H1 (cell line): Measurements from ENCODE around the gene ITGA11. TPM values are rescaled to one million over a fixed set of nuclear protein-coding genes. Genes with fewer than 3 reads are reported as not detected.

ENCODE experiments used
- CTCF ChIA-PET: fragments of 300-600 bp; sonication (Branson Sonifier 250); formaldehyde crosslinking; loops from one replicate; lab custom pipeline; 2021; ENCODE audit not compliant: partially characterized antibody; lab: Charles Lee
- POLR2A ChIA-PET: fragments of 300-600 bp; sonication (Branson Sonifier 250); formaldehyde crosslinking; loops from one replicate; lab custom pipeline; 2021; ENCODE audit warnings: inconsistent platforms; ENCODE audit not compliant: partially characterized antibody; lab: Charles Lee
- DNase-seq, 2 experiments: peaks; one replicate each; pipeline versions ENCODE4 v3.0.0 to v3.0.0-alpha.2; 2010 to 2022; ENCODE audit warnings: low spot score in 2 of 2, low read depth in 1 of 2, mixed read lengths in 1 of 2
- FAIRE-seq: peaks from 2 replicates; lab custom pipeline; 2011; peaks lifted over from hg19 to GRCh38; lab: Jason Lieb, UNC
- H2AFZ ChIP-seq: 2 replicates; pipeline ENCODE4 v1.8.1; 2012; ENCODE audit warnings: low read length, inconsistent platforms
- H2AK5ac ChIP-seq: 2 replicates; pipeline ENCODE4 v1.6.1; 2013; ENCODE audit warnings: low read depth, low read length
- H2BK120ac ChIP-seq: replicated peaks from 2 replicates; pipeline ENCODE3; 2013; ENCODE audit warnings: low read depth, low read length, inconsistent platforms
- H2BK12ac ChIP-seq: 2 replicates; pipeline ENCODE4 v1.6.1; 2013; ENCODE audit warnings: low read depth, low read length
- H2BK15ac ChIP-seq: 2 replicates; pipeline ENCODE4 v1.6.1; 2013; ENCODE audit warnings: low read length
- H2BK20ac ChIP-seq: 2 replicates; pipeline ENCODE4 v1.6.1; 2013; ENCODE audit warnings: low read length
- H2BK5ac ChIP-seq: 2 replicates; pipeline ENCODE4 v1.6.1; 2013; ENCODE audit warnings: low read depth, low read length
- H3K14ac ChIP-seq: 2 replicates; pipeline ENCODE4 v1.6.1; 2013; ENCODE audit warnings: inconsistent platforms; ENCODE audit not compliant: insufficient read length
- H3K18ac ChIP-seq: 2 replicates; pipeline ENCODE4 v1.6.1; 2013; ENCODE audit warnings: low read length; ENCODE audit errors: extremely low read depth
- H3K23ac ChIP-seq: 2 replicates; pipeline ENCODE4 v1.6.1; 2013; ENCODE audit warnings: inconsistent platforms; ENCODE audit not compliant: insufficient read length
- H3K23me2 ChIP-seq: 2 replicates; pipeline ENCODE4 v1.6.1; 2013; ENCODE audit warnings: low read depth, low read length
- H3K27ac ChIP-seq: 2 replicates; pipeline ENCODE4 v1.6.1; 2011; ENCODE audit warnings: low read depth, low read length, inconsistent platforms
- H3K27me3 ChIP-seq, 4 experiments: replicated peaks in 1 of 4; 1 replicate in 1 of 4; 2 replicates in 3 of 4; pipeline versions ENCODE4 v1.6.1 to v1.8.1; 2011 to 2013; ENCODE audit warnings: low read length in 3 of 4, mild to moderate bottlenecking in 3 of 4, inconsistent platforms in 2 of 4, mixed read lengths in 2 of 4, moderate library complexity in 1 of 4; ENCODE audit not compliant: control insufficient read depth in 3 of 4, insufficient read depth in 3 of 4; ENCODE audit errors: extremely low read depth in 1 of 4
- H3K36me3 ChIP-seq, 4 experiments: 2 replicates each; pipeline versions ENCODE4 v1.6.1 to v1.8.1; 2011 to 2013; ENCODE audit warnings: mild to moderate bottlenecking in 4 of 4, low read length in 3 of 4, moderate library complexity in 2 of 4, control low read depth in 1 of 4, inconsistent platforms in 1 of 4; ENCODE audit not compliant: insufficient read depth in 4 of 4, control insufficient read depth in 2 of 4
- H3K4ac ChIP-seq: replicated peaks from 2 replicates; pipeline ENCODE3; 2013; ENCODE audit warnings: low read length, low read depth, mixed read lengths, inconsistent platforms; ENCODE audit not compliant: insufficient read length
- H3K4me1 ChIP-seq, 4 experiments: replicated peaks in 1 of 4; 1 replicate in 1 of 4; 2 replicates in 3 of 4; pipeline versions ENCODE4 v1.6.1 to v1.8.1; 2011 to 2013; ENCODE audit warnings: low read length in 3 of 4, inconsistent platforms in 2 of 4, mixed read lengths in 1 of 4; ENCODE audit not compliant: insufficient read depth in 4 of 4, control insufficient read depth in 3 of 4
- H3K4me2 ChIP-seq, 2 experiments: 2 replicates each; pipeline versions ENCODE4 v1.6.1 to v1.8.1; 2011 to 2013; ENCODE audit warnings: low read depth in 2 of 2, low read length in 2 of 2, control low read depth in 1 of 2, inconsistent platforms in 1 of 2, mild to moderate bottlenecking in 1 of 2; ENCODE audit not compliant: insufficient read depth in 1 of 2
- H3K4me3 ChIP-seq, 4 experiments: fragments of 200-600, 300-600 bp in 1 of 4; sonication (generic), shearing (Covaris generic), sonication (Bioruptor Twin) in 1 of 4; 2 replicates each; pipeline versions ENCODE4 v1.5.1 to v1.8.1; 2011 to 2016; ENCODE audit warnings: low read length in 4 of 4, low read depth in 3 of 4, control low read depth in 2 of 4, inconsistent platforms in 2 of 4, mild to moderate bottlenecking in 2 of 4, mixed read lengths in 1 of 4, moderate library complexity in 1 of 4; ENCODE audit not compliant: insufficient read depth in 2 of 4; ENCODE audit errors: extremely low read depth in 1 of 4
- H3K56ac ChIP-seq: replicated peaks from 2 replicates; pipeline ENCODE3; 2013; ENCODE audit warnings: low read depth, mild to moderate bottlenecking, mixed read lengths, low read length, inconsistent platforms; ENCODE audit not compliant: insufficient read length
- H3K79me1 ChIP-seq: 2 replicates; pipeline ENCODE4 v1.6.1; 2013; ENCODE audit warnings: low read depth, low read length, control low read depth
- H3K79me2 ChIP-seq, 2 experiments: 2 replicates each; pipeline versions ENCODE4 v1.6.1 to v1.8.1; 2012 to 2013; ENCODE audit warnings: low read length in 2 of 2, mild to moderate bottlenecking in 2 of 2, inconsistent platforms in 1 of 2; ENCODE audit not compliant: insufficient read depth in 2 of 2, control insufficient read depth in 1 of 2
- H3K9ac ChIP-seq, 4 experiments: replicated peaks in 1 of 4; 1 replicate in 1 of 4; 2 replicates in 3 of 4; pipeline versions ENCODE4 v1.6.1 to v1.8.1; 2011 to 2013; ENCODE audit warnings: low read depth in 3 of 4, low read length in 3 of 4, control low read depth in 2 of 4, mild to moderate bottlenecking in 2 of 4, moderate library complexity in 2 of 4, inconsistent platforms in 1 of 4; ENCODE audit errors: extremely low read depth in 1 of 4
- H3K9me3 ChIP-seq, 2 experiments: 2 replicates each; pipeline versions ENCODE4 v1.6.1 to v1.8.1; 2012 to 2013; ENCODE audit warnings: mild to moderate bottlenecking in 2 of 2, moderate library complexity in 2 of 2, control low read depth in 1 of 2, inconsistent platforms in 1 of 2, low read depth in 1 of 2, low read length in 1 of 2, mixed read lengths in 1 of 2; ENCODE audit not compliant: insufficient read depth in 2 of 2
- H4K20me1 ChIP-seq, 2 experiments: replicated peaks in 1 of 2; 2 replicates each; pipeline versions ENCODE3 to v1.8.1; 2011 to 2013; ENCODE audit warnings: inconsistent platforms in 2 of 2, low read length in 2 of 2, mild to moderate bottlenecking in 1 of 2; ENCODE audit not compliant: insufficient read depth in 2 of 2, control insufficient read depth in 1 of 2
- H4K5ac ChIP-seq: 2 replicates; pipeline ENCODE4 v1.6.1; 2013; ENCODE audit warnings: low read length, low read depth, mixed read lengths, inconsistent platforms; ENCODE audit not compliant: insufficient read length
- H4K8ac ChIP-seq: 2 replicates; pipeline ENCODE4 v1.8.0; 2013; ENCODE audit warnings: mild to moderate bottlenecking, moderate library complexity, low read length, inconsistent platforms; ENCODE audit not compliant: insufficient read depth; ENCODE audit errors: extremely low read depth
- H4K91ac ChIP-seq: replicated peaks from 2 replicates; pipeline ENCODE3; 2013; ENCODE audit warnings: low read length, mixed read lengths, inconsistent platforms; ENCODE audit not compliant: insufficient read length
- ASH2L ChIP-seq: fragments of 200-600, 300-600 bp; sonication (generic); IDR thresholded peaks from one replicate; pipeline ENCODE4 v1.7.1; 2017; ENCODE audit warnings: low read length
- BACH1 ChIP-seq: IDR thresholded peaks from 2 replicates; pipeline ENCODE4 v1.6.1; 2012; ENCODE audit warnings: low read length, improper control_type of control experiment
- CEBPB ChIP-seq: IDR thresholded peaks from 2 replicates; pipeline ENCODE4 v1.6.1; 2012; ENCODE audit warnings: low read depth, low read length
- CHD1 ChIP-seq: IDR thresholded peaks from 2 replicates; pipeline ENCODE4 v1.6.1; 2012; ENCODE audit warnings: low read depth, low read length, improper control_type of control experiment
- CREB1 ChIP-seq: IDR thresholded peaks from 2 replicates; pipeline ENCODE4 v1.6.1; 2012; ENCODE audit warnings: inconsistent platforms
- EP300 ChIP-seq, 2 experiments: IDR thresholded peaks; 1 replicate in 1 of 2; 2 replicates in 1 of 2; pipeline ENCODE4 v1.6.1; 2011 to 2012; ENCODE audit warnings: low read depth in 2 of 2, low read length in 2 of 2, mild to moderate bottlenecking in 2 of 2, borderline replicate concordance in 1 of 2, inconsistent platforms in 1 of 2, moderate library complexity in 1 of 2
- GABPA ChIP-seq: IDR thresholded peaks from 2 replicates; pipeline ENCODE4 v1.6.1; 2011; ENCODE audit warnings: mild to moderate bottlenecking, low read length, moderate library complexity, borderline replicate concordance; ENCODE audit not compliant: insufficient read depth
- GTF2F1 ChIP-seq: IDR thresholded peaks from 2 replicates; pipeline ENCODE4 v1.6.1; 2012; ENCODE audit warnings: low read depth, low read length, improper control_type of control experiment, borderline replicate concordance
- JUND ChIP-seq: IDR thresholded peaks from 2 replicates; pipeline ENCODE4 v1.6.1; 2011; ENCODE audit warnings: mild to moderate bottlenecking, improper control_type of control experiment, low read length
- KDM1A ChIP-seq: fragments of 200-600, 300-600 bp; sonication (generic); IDR thresholded peaks from 2 replicates; pipeline ENCODE4 v1.7.1; 2016; ENCODE audit warnings: mild to moderate bottlenecking, low read length, borderline replicate concordance
- POLR2A ChIP-seq, 2 experiments: IDR thresholded peaks; 1 replicate in 1 of 2; 2 replicates in 1 of 2; pipeline ENCODE4 v1.6.1; 2011; ENCODE audit warnings: low read depth in 2 of 2, low read length in 2 of 2, mild to moderate bottlenecking in 2 of 2; ENCODE audit errors: control extremely low read depth in 1 of 2
- SIRT6 ChIP-seq: IDR thresholded peaks from one replicate; pipeline ENCODE4 v1.7.1; 2012; ENCODE audit warnings: low read length, inconsistent platforms
- SIX5 ChIP-seq: IDR thresholded peaks from 2 replicates; pipeline ENCODE4 v1.6.1; 2011; ENCODE audit warnings: mild to moderate bottlenecking, low read depth, low read length
- SP1 ChIP-seq: IDR thresholded peaks from 2 replicates; pipeline ENCODE4 v1.6.1; 2011; ENCODE audit warnings: low read depth, low read length
- SP2 ChIP-seq: IDR thresholded peaks from 2 replicates; pipeline ENCODE4 v1.6.1; 2012; ENCODE audit warnings: mild to moderate bottlenecking, low read length, inconsistent platforms
- SUZ12 ChIP-seq: fragments of 200-600 bp; sonication (generic); IDR thresholded peaks from 2 replicates; pipeline ENCODE4 v1.6.1; 2012; ENCODE audit warnings: mild to moderate bottlenecking, inconsistent platforms, low read length, moderate library complexity, mixed read lengths
- TBP ChIP-seq: IDR thresholded peaks from 2 replicates; pipeline ENCODE4 v1.6.1; 2011; ENCODE audit warnings: low read depth, low read length, improper control_type of control experiment
- WGBS, 2 experiments: shearing (Covaris generic) in 1 of 2; methylation state at CpG; one replicate each; pipeline versions ENCODE4 v1.1.6 to v1.1.7; 2013 to 2015; ENCODE audit warnings: low lambda C conversion rate in 2 of 2, mixed read lengths in 2 of 2, inconsistent platforms in 1 of 2, low coverage in 1 of 2, missing lambda C conversion rate in 1 of 2; ENCODE audit not compliant: insufficient replicate concordance in 2 of 2, insufficient coverage in 1 of 2, insufficient read length in 1 of 2; ENCODE audit errors: extremely low coverage in 1 of 2, missing lambda C conversion rate in 1 of 2; 5-methylcytosine and 5-hydroxymethylcytosine counted together
- polyA plus RNA-seq, 7 experiments: library from polyadenylated mRNA; depleted of rRNA in 3 of 7; stranded (reverse) in 5 of 7; unstranded in 2 of 7; fragments of >200 nt in 5 of 7; fragments of 200-250 nt in 2 of 7; gene quantifications; 1 replicate in 5 of 7; 2 replicates in 1 of 7; 4 replicates in 1 of 7; pipeline versions ENCODE4 v1.2.1 to v1.2.3, GENCODE V29; 2011 to 2013; ENCODE audit warnings: missing spikeins in 2 of 7, mixed read lengths in 2 of 7
- total RNA-seq: library from RNA; stranded (reverse); fragmentation: NEBNext Ultra II Directional; extraction: Animal tissue kit (Norgen Biotek cat#: 25700); gene quantifications from 2 replicates; pipeline ENCODE4 v1.2.1, GENCODE V29; 2021

ITGA11 gene
- total and polyA plus RNA-seq, 2 of the 8 experiments (the other 6 are each of a cell fraction or from before 2014, with no cell fraction given): 0.05 to 0.06 TPM

DNA sequence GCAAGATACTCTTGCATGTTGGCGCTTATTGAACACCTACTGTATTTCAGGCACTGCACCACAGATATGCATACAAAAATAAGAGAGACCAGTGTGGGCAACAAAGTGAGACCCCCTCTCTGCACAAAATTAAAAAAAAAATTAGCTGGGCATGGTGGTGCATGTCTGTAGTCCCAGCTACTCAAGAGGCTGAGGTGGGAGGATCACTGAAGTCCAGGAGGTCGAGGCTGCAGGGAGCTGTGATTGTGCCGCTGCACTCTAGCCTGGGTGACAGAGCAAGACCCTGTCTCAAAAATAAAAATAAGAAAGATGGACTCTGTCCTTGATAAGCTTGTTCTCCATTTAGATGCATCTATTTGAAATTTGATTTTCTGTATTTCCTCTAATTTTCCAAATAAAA, 133.6 kb downstream of the ITGA11 start:
- H3K36me3 ChIP-seq: peaks cover 0 to 4% (median 1%) of the 10 kb centered on the region in 4 experiments; a peak in 1 of 8 replicates
- H3K9me3 ChIP-seq: no peaks in the 10 kb centered on the region
- H4K5ac ChIP-seq: no peak overlapping the region
- ChIA-PET POLR2A (interaction anchor here (0.7 to 2.2 kb wide), 7 partner anchors 15 to 73 kb away, joined by 3 to 6 read pairs (median 3); no protein-coding TSS in a partner anchor), CTCF (interaction anchor here (0.7 to 11.3 kb wide), 3 partner anchors 6 to 1275 kb away, joined by 3 to 85 read pairs (median 5); no protein-coding TSS in a partner anchor)
- WGBS, 2 experiments: 100% methylated on average over 3 of the region's 3 CpGs; no CpG with 5 or more reads in 1 of the 2 experiments
- no peak overlapping the region for H2BK12ac ChIP-seq
- peaks cover 0 to under 1% (median 0%) of the 10 kb centered on the region in 4 experiments; a peak in 1 of 7 replicates for H3K4me1 ChIP-seq
- H3K79me2 ChIP-seq: peaks cover 0 to 11% of the 10 kb centered on the region in 2 experiments; a peak in 1 of 4 replicates
- H2BK15ac ChIP-seq: no peak overlapping the region
- no peak overlapping the region for H2BK5ac ChIP-seq
- no peak overlapping the region for H4K91ac ChIP-seq
- no peak overlapping the region for H3K4ac ChIP-seq
- FAIRE-seq (no peak), DNase-seq (no peak)
- no peak overlapping the region for H4K8ac ChIP-seq
- H3K79me1 ChIP-seq: no peaks in the 10 kb centered on the region
- no peak overlapping the region for H2BK20ac ChIP-seq
- no peak overlapping the region for H3K4me3 ChIP-seq
- H3K14ac ChIP-seq: no peak overlapping the region
- peaks cover 1 to 2% of the 10 kb centered on the region in 2 experiments for H4K20me1 ChIP-seq
- H3K27me3 ChIP-seq: no peaks in the 10 kb centered on the region
- H3K4me2 ChIP-seq: no peak overlapping the region
- H2AFZ ChIP-seq: no peak overlapping the region
- no peaks in the 10 kb centered on the region; the same call in 1 of the 2 replicates for H3K23me2 ChIP-seq
- no peak overlapping the region for H3K9ac ChIP-seq
- no peak overlapping the region for H2AK5ac ChIP-seq
- no peak overlapping the region for H3K56ac ChIP-seq
- H3K18ac ChIP-seq: no peak overlapping the region
- H2BK120ac ChIP-seq: no peak overlapping the region
- H3K27ac ChIP-seq: no peak overlapping the region
- H3K23ac ChIP-seq: no peak overlapping the region
- TF ChIP-seq CREB1 (no peak), EP300 (IDR thresholded peaks at IDR 0.05; ENCODE audit: borderline replicate concordance in 1 of 2, low read depth in 2 of 2, low read length in 2 of 2) (no peak), JUND (no peak), KDM1A (no peak), GABPA (no peak), CEBPB (no peak), TBP (no peak), SUZ12 (no peak), SIX5 (no peak), SP2 (no peak), SIRT6 (no peak), GTF2F1 (no peak), ASH2L (no peak), POLR2A (IDR thresholded peaks at IDR 0.05; ENCODE audit: control extremely low read depth in 1 of 2, low read depth in 2 of 2, low read length in 2 of 2) (no peak), CHD1 (no peak), SP1 (no peak), BACH1 (no peak)
